Testis (tissue), 2 donors: ENCODE data around the gene PCIF1.

Experiments used
- POLR2A ChIP-seq: fragments of 450-650 bp; IDR thresholded peaks from one replicate; pipeline ENCODE4 v1.6.1; 2017; ENCODE audit warnings: antibody characterized with exemption, mild to moderate bottlenecking, moderate library complexity
- TF ChIP-seq, protein P1 (sequence below), 3 experiments: fragments of 450-650 bp in 2 of 3; fragments of 200-600 bp in 1 of 3; sonication (generic) in 1 of 3; IDR thresholded peaks; one replicate each; pipeline ENCODE4 v1.5.1; 2016 to 2019; ENCODE audit warnings: antibody characterized with exemption in 3 of 3, mild to moderate bottlenecking in 2 of 3, moderate library complexity in 1 of 3

DNA sequence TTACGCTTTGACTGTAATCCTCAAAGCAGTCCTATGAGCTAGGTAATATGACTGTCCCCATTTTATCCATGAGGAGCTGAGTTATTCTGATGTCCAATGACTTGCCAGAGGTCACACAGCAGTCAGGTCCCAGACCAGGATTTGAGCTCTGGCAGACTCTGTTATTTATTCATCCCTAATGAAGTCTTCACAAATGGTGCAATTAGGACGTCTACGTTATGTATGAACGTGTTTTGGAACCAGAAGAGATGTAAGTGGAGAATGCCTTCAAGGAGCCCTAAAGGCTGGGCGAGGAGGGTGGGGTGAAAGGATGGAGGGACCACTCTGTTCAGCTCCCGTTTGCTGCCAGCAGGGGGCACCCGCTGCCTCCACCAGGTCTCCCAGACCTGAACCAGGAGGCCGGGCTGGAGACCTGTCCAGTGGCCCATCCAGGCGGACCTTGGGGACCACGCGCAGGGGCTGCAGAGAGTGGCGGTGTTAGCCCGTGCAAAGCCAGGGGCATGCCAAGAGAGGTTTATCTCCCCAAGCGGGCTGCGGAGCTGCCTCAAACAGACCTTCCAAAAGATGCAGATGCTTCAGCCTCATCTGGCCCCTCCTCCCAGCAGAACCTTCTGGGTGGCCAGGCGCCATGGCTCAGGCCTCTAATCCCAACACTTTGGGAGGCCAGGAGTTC, 52.8 kb downstream of the PCIF1 start:
- TF ChIP-seq, protein P1, sequence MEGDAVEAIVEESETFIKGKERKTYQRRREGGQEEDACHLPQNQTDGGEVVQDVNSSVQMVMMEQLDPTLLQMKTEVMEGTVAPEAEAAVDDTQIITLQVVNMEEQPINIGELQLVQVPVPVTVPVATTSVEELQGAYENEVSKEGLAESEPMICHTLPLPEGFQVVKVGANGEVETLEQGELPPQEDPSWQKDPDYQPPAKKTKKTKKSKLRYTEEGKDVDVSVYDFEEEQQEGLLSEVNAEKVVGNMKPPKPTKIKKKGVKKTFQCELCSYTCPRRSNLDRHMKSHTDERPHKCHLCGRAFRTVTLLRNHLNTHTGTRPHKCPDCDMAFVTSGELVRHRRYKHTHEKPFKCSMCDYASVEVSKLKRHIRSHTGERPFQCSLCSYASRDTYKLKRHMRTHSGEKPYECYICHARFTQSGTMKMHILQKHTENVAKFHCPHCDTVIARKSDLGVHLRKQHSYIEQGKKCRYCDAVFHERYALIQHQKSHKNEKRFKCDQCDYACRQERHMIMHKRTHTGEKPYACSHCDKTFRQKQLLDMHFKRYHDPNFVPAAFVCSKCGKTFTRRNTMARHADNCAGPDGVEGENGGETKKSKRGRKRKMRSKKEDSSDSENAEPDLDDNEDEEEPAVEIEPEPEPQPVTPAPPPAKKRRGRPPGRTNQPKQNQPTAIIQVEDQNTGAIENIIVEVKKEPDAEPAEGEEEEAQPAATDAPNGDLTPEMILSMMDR (IDR thresholded peaks at IDR 0.05): peak; percentile 34 to 77 (median 57)
- TF ChIP-seq POLR2A: no peak
